ENCODE data around the gene PLXNB2. TPM values are rescaled to one million over a fixed set of nuclear protein-coding genes. Genes with fewer than 3 reads are reported as not detected.
"Not testable (repeated sequence)": the region's sequence is repeated elsewhere in the genome, so short reads cannot be mapped to it uniquely, and the experiment has no call there.

PLXNB2 gene
- total RNA-seq = 187 TPM

DNA sequence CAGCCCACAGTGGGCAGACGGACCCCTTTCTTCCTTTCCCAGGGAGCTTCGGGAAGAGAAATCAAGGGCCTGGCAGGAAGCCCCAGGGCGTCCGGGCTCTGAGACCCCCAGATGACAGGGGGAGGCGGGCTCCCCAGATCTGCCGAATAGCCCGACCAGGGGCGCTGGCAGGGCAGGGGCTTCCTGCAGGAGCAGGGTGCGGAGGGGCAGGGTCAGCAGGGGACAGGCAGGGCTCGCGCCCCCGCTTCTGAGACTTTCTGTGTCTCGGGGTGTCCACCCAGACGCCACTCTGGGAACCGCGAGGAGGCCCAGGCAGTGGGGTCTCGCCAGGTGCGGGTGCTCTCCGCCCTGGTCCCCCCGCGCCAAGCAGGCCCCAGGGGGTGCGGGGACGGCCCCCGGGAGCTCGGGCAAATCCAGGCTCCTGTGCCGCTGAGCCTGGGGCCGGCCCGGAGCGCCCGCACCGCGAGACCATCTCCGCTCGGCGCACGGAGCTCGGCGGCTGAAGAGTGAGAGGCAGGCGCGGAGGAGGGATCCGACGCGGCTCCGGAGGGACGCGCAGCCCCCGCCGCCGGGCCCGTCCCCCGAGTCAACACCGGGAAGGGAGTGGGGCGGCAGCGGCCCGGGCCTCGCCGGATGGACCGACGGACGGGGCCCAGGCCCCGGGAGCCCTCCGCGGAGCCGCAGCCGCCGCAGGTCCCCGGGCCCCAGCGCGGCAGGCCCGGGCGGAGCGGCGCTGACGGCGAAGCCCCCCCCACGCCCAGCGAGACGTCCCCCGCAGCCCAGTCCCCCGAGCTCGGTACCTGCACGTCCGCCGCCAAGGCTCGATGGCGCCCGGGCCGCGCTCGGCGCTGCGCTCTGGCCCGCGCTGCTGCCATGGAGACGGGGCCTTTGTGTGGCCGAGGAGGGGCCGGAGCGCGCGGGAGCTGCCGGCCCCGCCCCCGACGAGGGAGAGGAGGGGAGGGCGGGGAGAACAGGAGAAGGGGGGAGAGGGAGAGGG is at the start of gene PLXNB2:
PLXNB2 (minus strand) TSS at position 894 of the 997 bp plus-strand sequence. CDS start 17,062 bp downstream, outside the sequence.
- ATAC-seq (peak; percentile 66), DNase-seq (ENCODE audit: low spot score) (peak; percentile 83)

- ATAC-seq = no peak
- DNase-seq (ENCODE audit: low spot score) = no peak
Measured at GRCh38 chr22:50357222-50357621, 49.8 kb upstream of the PLXNB2 start.

DNA sequence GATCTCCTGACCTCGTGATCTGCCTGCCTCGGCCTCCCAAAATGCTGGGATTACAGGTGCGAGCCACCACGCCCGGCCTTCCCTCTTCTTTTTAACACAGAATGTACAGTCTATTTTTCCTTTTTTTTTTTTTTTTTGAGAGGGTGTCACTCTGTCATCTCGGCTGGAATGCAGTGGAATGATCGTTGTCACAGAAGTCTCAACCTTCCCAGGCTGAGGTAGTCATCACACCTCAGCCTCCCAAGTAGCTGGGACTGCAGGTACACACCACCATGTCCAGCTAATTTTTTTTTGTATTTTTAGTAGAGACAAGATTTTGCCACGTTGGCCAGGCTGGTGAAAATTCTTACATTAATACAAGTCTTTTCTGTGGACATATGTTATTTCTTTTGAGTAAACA is 48.7 kb upstream of the PLXNB2 start:
- ATAC-seq (no peak), DNase-seq (ENCODE audit: low spot score) (no peak)

DNA sequence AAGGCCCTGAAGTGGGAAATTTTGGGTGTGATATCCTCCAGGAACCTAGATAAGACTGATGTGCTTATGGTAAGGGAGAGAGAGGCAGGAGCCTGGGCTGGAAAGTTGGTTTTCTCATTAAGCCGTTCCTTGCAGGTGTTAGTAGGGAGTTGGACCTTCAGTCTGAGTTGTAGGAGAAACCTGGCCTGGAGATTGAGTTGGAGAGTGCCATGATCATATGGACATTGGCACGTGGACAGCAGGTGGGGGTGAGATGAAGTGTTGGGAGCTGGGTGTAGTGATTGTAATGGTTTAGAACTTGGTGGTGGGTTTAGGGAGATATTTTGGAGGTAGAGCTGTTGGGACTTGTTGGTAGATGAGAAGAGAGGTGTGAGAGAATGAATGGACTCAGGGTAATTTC is 40.6 kb upstream of the PLXNB2 start:
- ATAC-seq = no peak
- DNase-seq (ENCODE audit: low spot score) = no peak

- DNase-seq (ENCODE audit: low spot score) (no peak), ATAC-seq (no peak)
Measured at GRCh38 chr22:50347157-50347556, 39.7 kb upstream of the PLXNB2 start.

DNA sequence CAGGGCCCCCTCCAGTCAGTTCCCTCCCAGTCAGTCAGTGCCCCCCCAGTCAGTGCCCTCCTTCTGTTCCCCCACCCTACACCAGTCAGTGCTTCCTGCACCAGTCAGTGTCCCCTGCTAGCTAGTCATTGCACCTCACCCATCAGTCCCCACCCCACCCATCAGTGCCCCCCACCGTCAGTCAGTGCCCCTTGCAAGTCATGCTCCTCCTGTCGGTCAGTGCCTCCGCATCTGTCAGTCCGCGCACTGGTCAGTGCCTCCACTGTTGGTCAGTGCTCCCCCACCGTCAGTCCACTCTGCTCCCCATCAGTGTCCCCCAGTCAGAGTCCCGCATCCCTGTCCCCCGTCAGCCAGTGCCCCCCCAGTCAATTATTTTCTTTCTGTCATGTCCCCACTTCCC is 39.0 kb upstream of the PLXNB2 start:
- DNase-seq (ENCODE audit: low spot score) (no peak), ATAC-seq (no peak)

DNA sequence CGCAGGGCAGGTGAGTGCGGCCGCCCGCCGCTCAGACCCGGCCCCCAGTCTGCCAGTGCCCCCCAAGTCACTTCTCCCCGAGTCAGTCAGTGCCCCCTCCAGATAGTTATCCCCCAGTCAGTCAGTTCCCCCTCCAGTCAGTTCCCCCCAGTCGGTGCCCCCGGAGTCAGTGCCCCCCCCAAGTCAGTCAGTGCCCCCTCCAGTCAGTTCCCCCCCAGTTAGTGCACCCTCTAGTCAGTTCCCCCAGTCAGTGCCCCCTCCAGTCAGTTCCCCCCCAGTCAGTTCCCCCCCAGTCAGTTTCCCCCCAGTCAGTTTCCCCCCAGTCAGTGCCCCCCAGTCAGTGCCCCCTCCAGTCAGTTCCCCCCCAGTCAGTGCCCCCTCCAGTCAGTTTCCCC is 36.1 kb upstream of the PLXNB2 start:
- DNase-seq (ENCODE audit: low spot score) (no peak), ATAC-seq (no peak)

DNA sequence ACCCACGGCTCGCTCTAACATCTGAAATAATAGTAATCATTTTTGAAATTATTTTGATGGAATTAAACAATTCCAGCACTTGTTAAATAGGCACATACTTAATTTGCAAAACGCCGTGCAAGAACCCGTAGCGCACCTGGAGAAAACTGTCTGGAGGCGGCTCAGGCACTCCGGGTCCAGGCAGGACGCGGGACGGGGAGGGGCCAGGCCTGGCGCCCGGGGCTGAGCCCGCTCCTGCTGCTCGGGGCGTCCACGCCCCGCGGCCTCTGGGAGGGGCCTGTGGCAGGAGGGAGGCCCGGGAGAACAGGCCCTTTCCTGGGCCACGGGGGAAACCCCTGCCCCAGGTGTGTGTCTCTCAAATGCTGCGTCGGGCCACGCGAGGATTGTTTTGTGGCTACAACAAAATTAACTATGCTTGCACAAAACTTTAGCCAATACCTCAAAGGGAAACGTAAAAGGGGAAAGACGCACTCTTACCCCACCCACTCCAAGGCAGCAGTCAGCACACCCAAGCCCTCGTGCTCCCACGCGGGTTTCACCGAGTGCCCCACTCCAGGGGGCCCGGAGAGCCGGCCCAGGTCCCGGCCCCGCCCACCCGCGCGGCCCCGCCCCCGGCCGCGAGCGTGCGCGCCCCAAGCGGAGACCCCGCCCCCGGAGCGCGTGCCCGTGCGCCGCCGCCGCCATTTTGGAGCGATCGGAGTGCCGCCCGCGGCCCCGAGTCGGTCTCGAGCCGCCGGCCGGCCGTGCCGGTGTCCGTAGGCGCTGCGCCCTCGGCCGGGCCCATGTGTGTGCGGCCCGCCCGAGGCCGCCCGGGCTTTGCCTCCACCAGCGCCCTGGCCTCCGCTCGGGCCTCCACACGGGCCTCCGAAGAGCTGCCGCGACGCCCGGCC is 35.5 kb upstream of the PLXNB2 start, which contains the start of gene PPP6R2:
PPP6R2 (plus strand) TSS at position 677 of the 890 bp plus-strand sequence. CDS start 50,582 bp downstream, outside the sequence.
- peak; percentile 93 for ATAC-seq
- DNase-seq (ENCODE audit: low spot score) = peak; percentile 88

DNA sequence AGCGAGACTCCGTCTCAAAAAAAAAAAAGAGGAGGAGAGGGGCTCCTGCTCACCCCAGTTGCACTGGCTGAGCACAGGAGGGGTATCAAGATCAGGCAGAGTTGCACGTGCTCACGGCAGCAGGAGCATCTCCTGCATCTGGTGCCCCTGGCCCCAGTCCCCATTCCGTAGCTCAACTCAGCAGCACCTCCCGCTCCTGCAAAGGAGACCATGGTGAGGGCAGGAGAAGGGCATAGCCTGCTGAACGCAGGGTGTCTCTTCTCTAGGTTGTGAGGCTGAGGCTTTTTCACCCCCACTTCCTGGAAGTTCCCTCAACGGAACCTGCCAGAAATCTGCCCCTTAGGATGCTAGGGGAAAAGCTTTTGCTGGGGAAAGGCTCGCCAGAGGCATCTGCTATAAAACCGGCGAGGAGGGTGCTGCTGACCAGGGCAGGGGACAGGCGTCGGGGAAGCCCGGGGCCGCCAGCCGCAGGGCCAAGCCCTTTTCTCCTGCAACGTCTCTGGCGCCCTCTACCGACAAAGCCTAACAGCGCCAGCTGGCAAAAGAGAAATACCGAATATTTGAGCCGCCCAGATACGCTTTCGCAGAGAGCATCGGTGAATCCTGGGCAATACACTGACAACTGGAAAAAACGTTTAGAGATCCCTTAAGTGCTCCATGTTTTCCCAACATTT is 34.7 kb upstream of the PLXNB2 start:
- DNase-seq (ENCODE audit: low spot score) (peak; percentile 87), ATAC-seq (peak; percentile 83)

- ATAC-seq (no peak), DNase-seq (ENCODE audit: low spot score) (no peak)
Measured at GRCh38 chr22:50339945-50340879, 32.8 kb upstream of the PLXNB2 start.

DNA sequence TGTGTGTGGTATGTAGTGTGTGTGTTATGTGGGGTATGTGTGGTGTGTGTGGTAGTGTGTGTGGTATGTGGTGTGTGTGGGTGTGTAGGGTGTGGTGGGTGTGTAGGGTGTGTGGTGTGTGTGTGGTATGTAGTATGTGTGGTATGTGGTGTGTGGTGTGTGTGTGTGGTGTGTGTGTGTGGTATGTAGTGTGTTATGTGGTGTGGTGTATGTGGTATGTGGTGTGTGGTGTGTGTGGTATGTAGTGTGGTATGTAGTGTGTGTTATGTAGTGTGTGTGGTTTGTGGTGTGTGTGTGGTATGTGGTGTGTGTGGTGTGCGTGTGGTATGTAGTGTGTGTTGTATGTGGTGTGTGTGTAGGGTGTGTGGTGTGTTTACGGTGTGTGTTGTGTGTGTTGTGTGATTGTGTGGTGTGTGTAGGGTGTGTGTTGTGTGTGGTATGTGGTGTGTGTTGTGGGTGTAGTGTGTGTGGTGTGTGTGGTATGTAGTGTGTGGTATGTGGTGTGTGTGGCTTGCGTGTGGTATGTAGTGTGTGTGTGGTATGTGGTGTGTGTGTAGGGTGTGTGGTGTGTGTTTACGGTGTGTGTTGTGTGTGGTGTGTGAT is 31.5 kb upstream of the PLXNB2 start:
- no peak for ATAC-seq
- DNase-seq (ENCODE audit: low spot score) = no peak

DNA sequence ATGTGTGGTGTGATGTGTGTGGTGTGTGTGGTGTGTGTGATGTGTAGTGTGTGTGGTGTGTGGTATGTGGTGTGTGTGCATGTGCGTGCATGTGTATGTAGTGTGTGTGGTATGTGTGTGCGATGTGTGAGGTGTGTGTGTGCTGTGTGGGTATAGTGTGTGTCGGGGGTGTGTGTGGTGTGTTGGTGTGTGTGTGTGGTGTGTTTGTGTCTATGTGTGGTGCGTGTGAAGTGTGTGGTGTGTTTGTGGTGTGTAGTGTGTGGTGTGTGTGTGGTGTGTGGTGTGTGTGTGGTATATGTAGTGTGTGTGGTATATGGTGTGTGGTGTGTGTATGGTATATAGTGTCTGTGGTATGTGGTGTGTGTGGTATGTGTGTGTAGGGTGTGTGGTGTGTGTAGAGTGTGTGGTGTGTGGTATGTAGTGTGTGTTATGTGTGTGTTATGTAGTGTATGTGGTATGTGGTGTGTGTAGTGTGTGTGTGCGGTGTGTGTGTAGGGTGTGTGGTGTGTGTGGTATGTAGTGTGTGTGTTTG is 30.7 kb upstream of the PLXNB2 start:
- no peak for ATAC-seq
- DNase-seq (ENCODE audit: low spot score) = no peak

GRCh38 chr22:50337262-50338041 is 30.0 kb upstream of the PLXNB2 start:
- DNase-seq (ENCODE audit: low spot score) (no peak), ATAC-seq (no peak)

- DNase-seq (ENCODE audit: low spot score); ATAC-seq: not testable (repeated sequence)
Measured at GRCh38 chr22:50334433-50334832, 27.0 kb upstream of the PLXNB2 start.

GRCh38 chr22:50329236-50329635 is 21.8 kb upstream of the PLXNB2 start:
- DNase-seq (ENCODE audit: low spot score) (no peak), ATAC-seq (no peak)

DNA sequence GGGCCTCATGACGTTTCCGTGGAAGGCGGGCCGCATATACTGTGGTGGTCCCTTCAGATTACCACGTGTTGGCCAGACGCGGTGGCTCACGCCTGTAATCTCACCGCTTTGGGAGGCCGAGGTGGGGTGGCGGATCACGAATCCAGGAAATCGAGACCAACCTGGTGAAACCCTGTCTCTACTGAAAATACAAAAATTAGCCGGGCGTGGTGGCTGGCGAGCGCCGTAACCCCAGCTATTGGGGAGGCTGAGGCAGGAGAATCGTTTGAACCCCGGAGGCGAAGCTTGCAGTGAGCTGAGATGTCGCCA is 20.2 kb upstream of the PLXNB2 start:
- no peak for DNase-seq (ENCODE audit: low spot score)
- no peak for ATAC-seq

- ATAC-seq (peak; percentile 95), DNase-seq (ENCODE audit: low spot score) (peak; percentile 82)
Measured at GRCh38 chr22:50326956-50327710, 19.7 kb upstream of the PLXNB2 start, which contains the start of gene DENND6B. TSS of gene DENND6B (minus strand) at chr22:50327012. CDS start at chr22:50326988, 24 bp downstream.
